Thyroid gland (tissue), 4 donors: ENCODE measurements around the gene DPP10.

Experiments used
- POLR2A ChIP-seq, 2 donors: fragments of 450-650 bp; IDR thresholded peaks; one replicate each; pipeline ENCODE4 v1.6.1; 2017; ENCODE audit warnings: antibody characterized with exemption in 2 of 2, mild to moderate bottlenecking in 2 of 2, moderate library complexity in 1 of 2
- TF ChIP-seq, protein P1 (sequence below), 6 experiments: fragments of 200-600 bp in 3 of 6; fragments of 450-650 bp in 3 of 6; sonication (generic) in 3 of 6; IDR thresholded peaks; one replicate each; pipeline ENCODE4 v1.5.1; 2016 to 2019; ENCODE audit warnings: antibody characterized with exemption in 6 of 6, mild to moderate bottlenecking in 2 of 6, inconsistent platforms in 1 of 6, moderate library complexity in 1 of 6

DNA sequence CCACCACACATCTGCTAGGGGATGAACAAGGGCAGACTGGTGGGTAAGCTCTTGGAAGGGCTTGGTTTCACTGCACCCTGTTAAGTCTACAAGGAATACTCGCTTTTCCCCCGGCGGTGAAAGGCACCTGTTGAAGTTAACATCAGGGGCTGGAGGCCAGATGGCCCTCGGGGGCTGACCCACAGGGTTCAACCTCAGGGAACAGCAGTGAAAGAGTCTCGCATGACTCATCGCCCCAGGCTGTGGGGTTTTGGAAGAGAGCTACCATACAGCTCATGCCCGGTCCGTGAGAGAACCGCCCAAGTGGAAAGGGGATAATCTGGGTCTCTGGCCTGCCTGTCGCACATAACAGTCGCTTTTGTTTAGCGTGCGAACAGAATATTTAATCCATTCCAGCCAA is 748.0 kb downstream of the DPP10 start:
- TF ChIP-seq, protein P1, sequence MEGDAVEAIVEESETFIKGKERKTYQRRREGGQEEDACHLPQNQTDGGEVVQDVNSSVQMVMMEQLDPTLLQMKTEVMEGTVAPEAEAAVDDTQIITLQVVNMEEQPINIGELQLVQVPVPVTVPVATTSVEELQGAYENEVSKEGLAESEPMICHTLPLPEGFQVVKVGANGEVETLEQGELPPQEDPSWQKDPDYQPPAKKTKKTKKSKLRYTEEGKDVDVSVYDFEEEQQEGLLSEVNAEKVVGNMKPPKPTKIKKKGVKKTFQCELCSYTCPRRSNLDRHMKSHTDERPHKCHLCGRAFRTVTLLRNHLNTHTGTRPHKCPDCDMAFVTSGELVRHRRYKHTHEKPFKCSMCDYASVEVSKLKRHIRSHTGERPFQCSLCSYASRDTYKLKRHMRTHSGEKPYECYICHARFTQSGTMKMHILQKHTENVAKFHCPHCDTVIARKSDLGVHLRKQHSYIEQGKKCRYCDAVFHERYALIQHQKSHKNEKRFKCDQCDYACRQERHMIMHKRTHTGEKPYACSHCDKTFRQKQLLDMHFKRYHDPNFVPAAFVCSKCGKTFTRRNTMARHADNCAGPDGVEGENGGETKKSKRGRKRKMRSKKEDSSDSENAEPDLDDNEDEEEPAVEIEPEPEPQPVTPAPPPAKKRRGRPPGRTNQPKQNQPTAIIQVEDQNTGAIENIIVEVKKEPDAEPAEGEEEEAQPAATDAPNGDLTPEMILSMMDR (IDR thresholded peaks at IDR 0.05) = no peak
- TF ChIP-seq POLR2A (IDR thresholded peaks at IDR 0.05) = no peak
